Lower leg skin (tissue), 3 donors: ENCODE data around the gene IRX4.

ENCODE experiments used
- CTCF ChIP-seq, 3 donors: fragments of 450-650 bp; IDR thresholded peaks; one replicate each; pipeline ENCODE4 v1.5.1; 2016; ENCODE audit warnings: antibody characterized with exemption in 3 of 3, mild to moderate bottlenecking in 3 of 3, moderate library complexity in 2 of 3
- POLR2A ChIP-seq, 2 donors: fragments of 450-650 bp; IDR thresholded peaks; one replicate each; pipeline ENCODE4 v1.6.1; 2016 to 2017; ENCODE audit warnings: antibody characterized with exemption in 2 of 2, mild to moderate bottlenecking in 1 of 2, moderate library complexity in 1 of 2

- TF ChIP-seq CTCF (IDR thresholded peaks at IDR 0.05) (no peak), POLR2A (IDR thresholded peaks at IDR 0.05) (no peak)
Observed at GRCh38 chr5:1897816-1898450, 15.2 kb upstream of the IRX4 start.
